NCI-H1048 (cell line): Measurements from ENCODE around the gene BASP1.
"Not testable (repeated sequence)": the region's sequence is repeated elsewhere in the genome, so short reads cannot be mapped to it uniquely, and the experiment has no call there.

Source experiments
- DNase-seq: peaks from one replicate; lab custom pipeline; 2025; lab: John Stamatoyannopoulos, UW

BASP1 gene

GRCh38 chr5:17191574-17191973 is 25.9 kb upstream of the BASP1 start:
- DNase-seq, result not testable (repeated sequence)

DNA sequence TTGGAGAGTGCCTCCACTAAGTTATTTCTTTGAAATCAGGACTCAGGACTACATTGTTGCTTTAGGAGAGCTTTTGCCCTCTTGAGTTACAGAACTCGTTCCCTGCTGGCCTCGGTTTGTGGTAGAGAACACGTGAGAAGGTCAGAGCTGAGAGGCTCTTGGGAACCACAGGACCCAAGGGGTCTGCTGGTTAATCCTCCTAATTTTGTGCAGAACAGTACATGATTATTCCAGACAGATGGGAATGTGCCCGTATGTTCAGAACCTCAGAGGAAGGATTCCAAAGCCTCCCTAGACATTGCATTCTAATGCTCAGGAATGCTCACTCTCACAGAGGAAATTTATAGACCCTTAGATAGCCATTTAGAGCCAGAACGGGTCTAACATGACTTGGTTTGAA is 25.2 kb upstream of the BASP1 start:
- no peak for DNase-seq

GRCh38 chr5:17196024-17196423 is 21.4 kb upstream of the BASP1 start:
- DNase-seq, result no peak

DNA sequence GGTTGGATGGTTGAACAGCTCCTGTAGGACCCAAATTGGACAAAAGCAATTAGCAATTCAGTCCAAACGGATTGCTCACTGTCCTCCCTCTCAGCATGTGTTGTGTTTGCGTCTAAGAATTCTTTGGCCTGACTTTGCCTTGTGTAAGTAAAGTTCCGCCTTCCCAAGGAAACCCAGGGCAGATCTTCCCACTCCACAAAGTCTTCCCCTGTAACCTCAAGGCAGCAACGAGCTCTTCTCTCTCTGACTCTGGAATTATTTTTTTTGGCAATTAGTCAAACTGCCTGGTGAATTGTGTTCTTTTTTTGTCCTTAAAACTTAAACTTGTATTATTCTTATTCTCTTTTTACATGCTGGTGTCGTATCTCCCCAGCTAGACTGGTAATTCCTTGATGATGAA is 20.7 kb upstream of the BASP1 start:
- DNase-seq, result no peak

DNA sequence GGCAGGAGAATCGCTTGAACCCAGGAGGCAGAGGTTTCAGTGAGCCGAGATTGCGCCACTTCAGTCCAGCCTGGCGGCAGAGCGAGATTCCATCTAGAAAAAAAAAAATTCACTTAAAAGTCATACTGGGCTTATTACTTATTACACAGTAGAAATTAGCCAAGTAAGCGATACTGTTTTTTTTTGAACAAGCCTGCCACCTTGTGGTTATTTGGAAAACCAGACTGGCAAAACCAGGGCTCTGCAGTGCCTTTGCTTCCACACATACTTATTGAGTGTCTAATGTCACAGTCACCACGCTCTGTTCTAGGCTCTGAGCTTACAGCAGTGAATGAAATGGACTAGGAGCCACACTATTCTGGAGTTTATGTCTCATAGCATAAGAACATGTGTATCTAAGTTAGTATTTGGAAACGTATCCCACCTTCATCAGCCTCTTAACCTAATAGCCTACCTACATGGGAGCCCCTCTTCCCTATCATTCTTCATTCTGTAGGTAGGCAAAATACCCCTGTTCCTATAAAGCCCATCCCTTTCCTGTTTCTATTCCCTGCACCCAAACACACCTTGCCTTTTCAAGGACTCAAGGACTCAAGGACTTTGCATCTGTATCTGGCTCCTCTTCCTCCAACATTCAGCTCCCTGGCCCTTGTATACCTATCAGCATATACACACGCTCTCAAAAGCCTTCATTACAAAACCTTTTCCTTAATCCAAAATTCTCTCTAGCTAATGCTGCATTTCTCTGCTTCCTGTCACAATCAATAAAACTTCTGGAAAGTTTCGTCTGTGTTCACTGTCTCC is 13.9 kb upstream of the BASP1 start:
- peak; percentile 28 for DNase-seq

- DNase-seq, result no peak
Measured at GRCh38 chr5:17204133-17204489, 13.3 kb upstream of the BASP1 start.

DNA sequence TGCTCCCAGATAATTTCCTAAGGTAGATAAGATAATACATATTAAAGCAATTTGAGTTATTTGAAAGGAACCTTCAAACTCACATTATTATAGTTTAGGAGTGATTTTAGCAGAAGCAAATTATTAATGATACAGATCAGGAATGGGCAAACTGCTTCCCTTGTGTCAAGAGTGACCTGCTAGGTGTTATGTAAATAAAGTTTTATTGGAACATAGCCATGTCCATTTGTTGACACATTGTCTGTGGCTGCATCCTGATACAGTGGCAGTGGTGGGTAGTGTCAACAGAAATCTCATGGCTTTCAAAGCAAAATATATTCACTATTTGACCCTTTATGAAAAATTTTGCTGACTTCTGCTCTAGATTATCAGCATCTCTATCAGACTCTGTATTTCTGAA is 11.4 kb upstream of the BASP1 start:
- no peak for DNase-seq

DNA sequence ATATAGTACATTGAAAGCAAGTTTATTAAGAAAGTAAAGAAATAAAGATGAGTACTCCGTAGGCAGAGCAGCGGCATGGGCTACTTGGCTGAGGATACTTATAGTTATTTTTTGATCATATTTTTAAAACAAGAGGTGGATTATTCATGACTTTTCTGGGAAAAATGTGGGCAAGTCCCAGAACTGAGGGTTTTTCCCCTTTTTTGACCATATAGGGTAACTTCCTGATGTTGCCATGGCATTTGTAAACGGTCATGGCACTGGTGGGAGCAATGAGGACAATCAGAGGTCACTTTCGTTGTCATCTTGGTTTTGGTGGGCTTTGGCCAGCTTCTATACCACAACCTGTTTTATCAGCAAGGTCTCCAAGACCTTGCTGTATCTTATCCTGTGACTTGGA is 5.2 kb upstream of the BASP1 start:
- DNase-seq, result no peak

- no peak for DNase-seq
Measured at GRCh38 chr5:17212996-17213395, 4.4 kb upstream of the BASP1 start.

- no peak for DNase-seq
Measured at GRCh38 chr5:17213938-17214337, 3.5 kb upstream of the BASP1 start.

GRCh38 chr5:17214893-17215292 is 2.5 kb upstream of the BASP1 start:
- no peak for DNase-seq

DNA sequence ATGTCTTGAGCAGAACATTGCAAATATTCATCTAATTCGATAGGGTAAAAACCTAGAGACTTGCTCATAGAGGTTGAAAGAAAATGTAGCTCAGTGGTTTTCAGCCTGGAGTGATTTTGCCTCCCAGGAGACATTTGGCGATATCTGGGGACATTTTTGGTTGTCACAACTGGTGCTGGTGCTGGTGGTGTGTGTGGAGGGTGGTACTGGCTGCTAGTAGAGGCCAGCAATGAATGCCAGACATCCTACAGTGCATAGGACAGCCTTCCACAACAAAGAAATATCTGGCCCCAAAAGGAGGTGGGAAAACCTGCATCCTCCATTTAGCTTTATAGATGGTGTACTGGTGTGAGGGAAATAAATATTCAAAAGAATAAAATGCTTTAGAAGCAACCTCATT is 2.1 kb upstream of the BASP1 start:
- DNase-seq, result no peak

GRCh38 chr5:17216176-17216973 is 1.1 kb upstream of the BASP1 start:
- DNase-seq, result peak; percentile 64

DNA sequence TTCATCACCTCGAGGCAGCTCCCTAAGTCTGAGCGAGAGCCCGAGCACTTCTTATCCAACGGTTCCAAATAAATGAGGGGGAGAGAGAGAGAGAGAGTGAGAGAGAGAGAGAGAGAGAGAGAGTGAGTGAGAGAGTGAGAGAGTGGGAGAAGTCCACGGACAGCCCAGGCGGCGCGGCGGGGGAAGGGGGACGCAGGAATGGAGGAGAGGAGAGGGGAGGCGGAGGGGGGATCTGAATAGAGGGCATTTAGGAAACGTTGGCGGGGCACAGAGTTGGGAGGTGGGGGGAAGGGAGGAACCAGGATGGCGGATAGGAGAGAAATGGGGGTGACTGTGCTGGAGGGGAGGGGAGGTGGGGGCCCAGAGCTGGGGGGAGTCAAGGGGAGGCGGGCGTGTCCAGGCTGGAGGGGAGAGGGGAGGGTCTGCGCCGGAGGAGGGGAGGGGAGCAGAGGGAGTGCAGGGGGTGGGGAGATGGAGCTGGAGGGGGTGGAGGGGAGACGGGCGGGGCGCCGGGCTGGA is 398 bp upstream of the BASP1 start:
- DNase-seq, result no peak

GRCh38 chr5:17218353-17219005 is 1.0 kb downstream of the BASP1 start:
- DNase-seq, result no peak

DNA sequence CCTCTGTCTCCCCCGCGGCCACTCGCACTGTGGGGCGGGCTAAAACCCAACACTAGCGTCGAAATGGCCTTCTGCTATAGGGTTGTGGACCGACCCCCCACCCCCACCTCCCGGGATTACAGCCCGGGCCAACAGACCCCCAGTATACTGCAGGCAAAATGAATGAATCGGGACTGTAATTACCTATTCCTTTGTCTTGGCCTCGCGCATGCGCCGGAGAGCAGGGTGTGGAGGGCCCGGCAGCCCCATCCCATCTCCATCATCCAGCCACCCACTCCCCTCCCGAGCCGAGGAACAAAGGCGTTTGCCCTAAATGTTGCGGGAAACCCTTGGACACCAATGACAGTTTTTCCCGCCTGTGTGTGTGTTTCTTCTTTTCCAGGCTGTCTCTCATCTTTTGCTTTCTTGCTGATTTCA is 1.6 kb downstream of the BASP1 start:
- peak; percentile 12 for DNase-seq

GRCh38 chr5:17219469-17219868 is 2.0 kb downstream of the BASP1 start:
- DNase-seq, result no peak

DNA sequence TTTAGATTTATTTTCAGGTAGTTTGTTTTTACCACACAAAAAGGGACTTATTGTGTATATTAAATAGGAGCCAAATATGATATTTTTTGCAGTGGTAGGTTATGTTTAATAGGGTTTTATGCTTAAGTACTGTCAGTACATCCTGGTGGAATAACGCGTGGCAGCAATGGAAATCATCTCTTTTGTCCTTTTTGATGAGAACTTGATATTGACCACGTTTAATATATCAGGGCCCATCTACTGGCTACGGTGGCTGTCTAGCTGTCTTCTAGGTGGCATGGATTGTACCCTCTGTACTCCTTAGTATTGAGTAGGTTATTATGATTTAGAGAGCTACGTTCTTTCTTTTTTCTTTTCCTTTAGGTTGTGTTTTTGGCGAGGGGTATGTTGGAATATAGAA is 2.6 kb downstream of the BASP1 start:
- DNase-seq, result no peak

DNA sequence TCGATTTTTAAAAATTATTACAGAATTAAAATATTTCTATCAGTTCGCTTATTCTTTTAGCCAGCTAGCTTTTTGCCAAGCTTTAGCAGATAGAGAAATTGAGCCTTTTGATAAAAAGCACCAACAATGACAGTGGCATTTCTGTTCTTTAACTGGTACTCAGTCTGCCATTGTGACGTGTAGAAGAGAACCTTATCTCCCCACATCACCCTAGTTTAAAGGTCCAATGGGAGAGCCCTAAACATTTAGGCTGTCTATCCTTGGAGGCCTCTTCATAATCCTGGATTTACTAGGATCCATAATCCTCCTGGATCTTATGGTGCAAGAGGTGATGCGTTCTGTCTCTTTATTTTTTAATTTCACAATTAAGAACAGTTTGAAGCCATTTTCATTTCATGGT is 3.0 kb downstream of the BASP1 start:
- no peak for DNase-seq

DNA sequence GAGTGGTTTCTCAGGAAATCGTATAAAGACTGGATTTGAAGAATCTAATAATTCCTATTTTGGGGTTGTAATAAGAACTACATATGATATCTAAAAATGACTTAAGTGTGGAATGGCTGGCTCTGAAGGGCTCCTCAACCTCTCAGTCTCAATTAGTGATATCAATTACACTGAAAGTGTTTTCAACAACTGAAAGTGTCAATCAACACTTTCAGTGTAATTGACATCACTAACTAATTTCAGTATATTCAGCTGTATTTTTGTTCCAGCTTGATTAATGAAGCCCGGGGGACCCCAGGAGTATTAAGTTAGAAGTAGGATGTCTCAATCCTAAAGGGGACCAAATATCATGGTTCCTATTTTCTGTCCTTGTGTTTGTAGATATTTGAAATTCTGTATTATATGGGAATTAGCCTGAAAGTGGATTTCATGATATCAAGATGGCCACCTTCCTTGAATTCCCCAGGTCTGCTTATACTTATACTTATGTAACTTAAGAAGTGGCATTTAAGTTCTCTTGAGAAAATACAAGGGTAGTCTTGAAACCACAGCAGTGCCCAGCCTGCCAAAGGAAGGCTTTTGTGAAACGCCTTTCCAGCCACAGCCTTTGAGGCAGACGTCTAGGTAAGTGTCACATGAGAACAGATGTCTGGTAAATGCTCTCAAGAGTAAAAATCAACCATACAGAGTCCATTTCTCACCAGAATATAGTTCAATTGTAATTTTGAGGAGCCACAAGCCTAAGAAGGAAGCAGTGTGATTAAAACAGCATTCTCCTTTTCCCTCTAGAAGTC is 4.6 kb downstream of the BASP1 start:
- DNase-seq, result no peak

- DNase-seq, result no peak
Measured at GRCh38 chr5:17222664-17223063, 5.2 kb downstream of the BASP1 start.
